C4-2B (cell line): ENCODE results near the gene COL1A1.

Source experiments
- ZFX ChIP-seq: fragments of 450-650 bp; IDR thresholded peaks from 2 replicates; pipeline ENCODE4 v1.6.1; 2017
- TF ChIP-seq, protein P1 (sequence below): fragments of 450-650 bp; conservative IDR thresholded peaks from 2 replicates; pipeline ENCODE4 v1.5.1; 2017; ENCODE audit warnings: mild to moderate bottlenecking

DNA sequence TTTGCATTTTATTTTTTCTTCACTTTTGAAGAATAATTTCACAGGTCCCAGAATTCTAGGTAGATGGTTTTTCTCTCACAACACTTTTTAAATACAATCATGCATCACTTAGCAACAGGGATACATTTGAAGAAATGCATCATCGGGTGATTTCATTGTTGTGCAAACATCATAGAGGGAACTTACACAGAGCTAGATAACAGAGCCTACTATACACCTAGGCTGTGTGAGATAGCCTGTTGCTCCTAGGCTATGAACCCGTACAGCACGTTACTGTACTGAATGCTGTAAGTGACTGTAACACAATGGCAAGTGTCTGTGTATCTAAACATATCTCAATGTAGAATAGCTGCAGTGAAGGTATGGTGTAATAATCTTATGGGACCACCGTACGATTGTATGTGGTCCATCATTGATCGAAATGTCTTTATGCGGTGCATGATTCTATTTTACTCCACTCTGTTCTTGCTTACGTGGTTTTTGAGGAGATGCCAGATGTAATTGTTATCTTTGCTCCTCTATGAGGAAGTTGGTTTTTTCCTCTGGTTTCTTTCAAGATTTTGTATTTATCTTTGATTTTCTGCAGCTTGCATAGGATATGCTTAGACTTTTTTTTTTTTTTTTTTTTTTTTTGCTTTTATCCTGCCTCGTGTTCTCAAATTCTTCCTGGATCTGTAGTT, 37.3 kb upstream of the COL1A1 start:
- TF ChIP-seq, protein P1, sequence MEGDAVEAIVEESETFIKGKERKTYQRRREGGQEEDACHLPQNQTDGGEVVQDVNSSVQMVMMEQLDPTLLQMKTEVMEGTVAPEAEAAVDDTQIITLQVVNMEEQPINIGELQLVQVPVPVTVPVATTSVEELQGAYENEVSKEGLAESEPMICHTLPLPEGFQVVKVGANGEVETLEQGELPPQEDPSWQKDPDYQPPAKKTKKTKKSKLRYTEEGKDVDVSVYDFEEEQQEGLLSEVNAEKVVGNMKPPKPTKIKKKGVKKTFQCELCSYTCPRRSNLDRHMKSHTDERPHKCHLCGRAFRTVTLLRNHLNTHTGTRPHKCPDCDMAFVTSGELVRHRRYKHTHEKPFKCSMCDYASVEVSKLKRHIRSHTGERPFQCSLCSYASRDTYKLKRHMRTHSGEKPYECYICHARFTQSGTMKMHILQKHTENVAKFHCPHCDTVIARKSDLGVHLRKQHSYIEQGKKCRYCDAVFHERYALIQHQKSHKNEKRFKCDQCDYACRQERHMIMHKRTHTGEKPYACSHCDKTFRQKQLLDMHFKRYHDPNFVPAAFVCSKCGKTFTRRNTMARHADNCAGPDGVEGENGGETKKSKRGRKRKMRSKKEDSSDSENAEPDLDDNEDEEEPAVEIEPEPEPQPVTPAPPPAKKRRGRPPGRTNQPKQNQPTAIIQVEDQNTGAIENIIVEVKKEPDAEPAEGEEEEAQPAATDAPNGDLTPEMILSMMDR = no peak
- TF ChIP-seq ZFX = no peak
